Left ventricle myocardium superior (tissue), 1 donor: Measurements from ENCODE around the gene ZNF182. TPM values are rescaled to one million over a fixed set of nuclear protein-coding genes. Genes with fewer than 3 reads are reported as not detected.
A peak's percentile ranks its signal among the peaks of the same experiment; 100 is the strongest.
"Not testable (repeated sequence)": the region's sequence is repeated elsewhere in the genome, so short reads cannot be mapped to it uniquely, and the experiment has no call there.

Experiments used
- ATAC-seq: fragments of 200-7000 bp; cut with Tn5 transposase; one replicate; pipeline ENCODE4 v1.9.1; 2020; ENCODE audit warnings: mild to moderate bottlenecking, moderate library complexity
- DNase-seq: peaks from one replicate; pipeline ENCODE4 v3.0.0-alpha.2; 2020
- intact Hi-C: fragments of 100-400 bp; cut with micrococcal nuclease; formaldehyde crosslinking; loops from one replicate; pipeline ENCODE4 v1.11.0; 2022
- long read RNA-seq: library from polyadenylated mRNA; unstranded; transcript quantifications from one replicate; pipeline ENCODE4 v2.0.0, GENCODE V29; 2021
- total RNA-seq: library from RNA; stranded (reverse); fragmentation: NEBNext Ultra II Directional; extraction: Animal tissue kit (Norgen Biotek cat#: 25700); gene quantifications from one replicate; pipeline ENCODE4 v1.2.1, GENCODE V29; 2021
- donor health status: DM: no; HTN: yes; CAD: no; lungs with severe emphysema.

ZNF182 gene
- total RNA-seq: 3.4 TPM
- long read RNA-seq, partial matches to known transcripts: 0 of 10 reads
- long read RNA-seq, other reads (novel, unspliced or antisense): 7 of 10 reads

DNA sequence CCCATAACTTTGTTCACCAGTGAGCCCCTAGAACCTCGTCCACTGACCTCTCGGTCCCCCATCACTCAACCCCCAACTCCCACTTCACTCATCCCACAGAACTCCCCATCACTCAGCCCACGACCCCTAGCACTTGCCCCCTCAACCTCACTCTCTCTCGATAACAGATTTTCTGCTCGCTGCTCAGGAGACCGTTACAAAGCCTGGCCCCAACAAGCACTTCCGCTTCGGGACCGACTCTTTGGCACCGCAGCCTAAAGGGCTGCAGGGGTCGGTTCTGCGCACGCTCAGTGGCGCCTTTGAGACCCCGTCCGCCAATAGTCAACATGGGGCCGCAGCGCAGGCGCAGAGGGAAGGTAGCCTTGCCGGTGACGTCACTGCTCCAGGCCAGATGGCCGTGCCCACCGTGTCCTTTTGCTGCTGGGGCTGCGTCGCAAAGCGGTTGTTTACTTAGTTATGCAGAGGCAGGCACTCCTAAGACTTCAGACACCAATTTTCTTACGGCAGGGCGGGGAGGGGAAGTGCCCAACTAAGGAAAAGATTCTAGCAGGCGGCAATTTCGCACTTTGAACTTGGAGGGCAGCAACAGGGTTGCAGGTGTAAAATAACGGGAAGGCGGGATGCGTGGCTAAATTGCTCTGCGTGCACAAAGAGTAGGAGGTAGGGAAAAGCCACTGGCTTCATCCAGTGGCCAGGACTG, at the start of gene ZNF182:
TSS of gene ZNF182 (minus strand) at position 232 of the 700 bp plus-strand sequence. CDS start 1,380 bp downstream, outside the sequence.
- DNase-seq (peak; percentile 96), ATAC-seq (peak; percentile 99)
- intact Hi-C loops: no loop called here

DNA sequence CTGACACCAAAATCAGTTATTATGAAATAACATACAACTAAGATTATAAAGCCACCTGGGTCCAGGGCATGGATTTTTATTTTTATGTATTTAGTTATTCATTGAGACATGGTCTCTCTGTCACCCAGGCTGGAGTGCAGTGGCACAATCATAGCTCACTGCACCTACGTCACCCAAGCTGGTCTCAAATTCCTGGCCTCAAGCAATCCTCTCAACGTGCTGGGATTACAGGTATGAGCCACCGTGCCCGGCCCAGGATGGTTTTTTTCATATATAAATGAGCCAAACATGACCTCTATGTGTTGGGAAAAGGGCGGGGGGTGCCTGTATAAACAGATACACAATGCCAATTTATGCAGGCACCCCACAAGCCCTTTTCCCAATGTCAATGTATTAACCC, 43.1 kb upstream of the ZNF182 start:
- ATAC-seq (no peak), DNase-seq (no peak)
- intact Hi-C loops: no loop called here

DNA sequence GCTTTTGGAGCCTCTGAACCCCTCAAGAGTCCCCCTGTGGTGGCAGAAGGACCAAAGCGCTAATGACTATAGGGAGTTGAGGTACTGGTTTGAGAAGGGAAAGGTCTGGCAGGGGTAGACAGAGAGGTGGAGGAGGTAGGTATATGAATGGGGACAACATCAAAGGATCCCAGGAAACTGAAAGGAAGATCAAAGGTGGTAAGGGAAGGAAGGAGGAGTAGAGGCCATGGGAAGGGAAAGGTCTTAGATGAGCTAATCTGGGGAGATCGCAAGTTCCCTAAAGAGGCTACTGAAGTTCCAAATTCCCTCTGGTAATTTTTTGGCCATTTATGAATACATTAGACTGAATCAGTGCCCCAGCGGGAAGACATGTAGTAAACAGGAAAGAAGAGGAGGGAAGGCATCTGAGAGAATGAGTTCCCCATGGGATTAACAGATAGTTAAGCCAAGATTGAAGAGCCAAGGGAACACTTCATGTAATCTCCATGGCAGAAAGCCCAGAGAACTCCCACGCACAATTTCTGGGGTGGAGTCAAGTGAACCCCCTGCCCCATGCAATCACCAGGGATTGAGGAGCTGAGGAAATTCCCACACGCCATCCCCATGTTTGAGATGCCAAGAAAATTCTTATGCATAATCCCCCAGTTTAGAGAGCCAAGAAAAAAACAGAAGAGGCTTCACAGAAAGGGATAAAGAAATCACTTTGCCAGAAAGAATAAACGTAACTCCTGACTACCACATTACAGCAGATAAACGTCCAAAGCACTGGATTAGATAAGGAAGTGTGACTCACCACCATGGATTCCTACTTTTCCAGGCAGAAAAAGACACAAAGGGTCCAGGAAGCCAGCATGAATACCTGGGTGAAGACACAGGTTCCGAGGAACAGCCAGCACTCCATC, 41.9 kb upstream of the ZNF182 start:
- intact Hi-C loops: no loop called here
- peak; percentile 91 for ATAC-seq
- DNase-seq: peak; percentile 52

DNA sequence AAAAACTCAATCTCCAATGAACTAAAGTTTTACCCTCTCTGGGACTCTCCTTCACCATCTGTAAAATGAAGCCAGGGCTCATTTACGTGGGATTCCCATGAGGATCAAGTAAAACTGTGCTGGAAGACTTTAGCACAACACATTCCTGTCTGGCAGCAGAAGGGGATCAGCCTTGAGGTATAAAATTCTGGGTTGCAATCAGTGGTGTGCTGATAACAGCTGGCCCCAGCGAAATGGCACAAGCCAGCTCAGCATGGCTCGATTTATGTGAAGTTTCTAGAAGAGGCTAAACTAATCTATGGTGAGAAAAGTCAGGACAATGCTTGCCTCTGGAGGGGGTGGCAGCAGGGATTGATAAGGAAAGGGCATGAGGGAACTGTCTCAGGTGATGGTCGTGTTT, 39.3 kb upstream of the ZNF182 start:
- intact Hi-C loops: no loop called here
- DNase-seq (no peak), ATAC-seq (no peak)

DNA sequence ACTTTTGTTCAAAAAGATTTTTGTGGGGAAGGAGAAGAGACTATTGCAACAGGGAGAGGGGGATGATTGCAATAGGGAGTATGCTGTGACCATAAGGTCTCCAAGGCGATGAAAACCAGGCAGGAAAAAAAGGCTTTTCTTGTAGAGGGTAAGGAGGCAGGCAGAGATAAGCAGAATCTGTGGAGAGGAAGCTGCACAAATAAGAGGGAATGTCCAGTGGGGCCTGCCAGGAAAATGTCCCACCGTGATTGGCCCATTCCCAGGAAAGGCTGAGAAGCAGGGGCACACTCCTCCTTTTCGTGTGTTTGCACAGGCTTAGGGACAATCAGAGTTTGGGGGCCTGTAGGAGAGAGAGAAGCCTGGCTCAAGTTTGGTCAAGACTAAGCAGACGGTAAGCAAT, 32.1 kb upstream of the ZNF182 start:
- no peak for ATAC-seq
- DNase-seq: no peak
- intact Hi-C loops: no loop called here

DNA sequence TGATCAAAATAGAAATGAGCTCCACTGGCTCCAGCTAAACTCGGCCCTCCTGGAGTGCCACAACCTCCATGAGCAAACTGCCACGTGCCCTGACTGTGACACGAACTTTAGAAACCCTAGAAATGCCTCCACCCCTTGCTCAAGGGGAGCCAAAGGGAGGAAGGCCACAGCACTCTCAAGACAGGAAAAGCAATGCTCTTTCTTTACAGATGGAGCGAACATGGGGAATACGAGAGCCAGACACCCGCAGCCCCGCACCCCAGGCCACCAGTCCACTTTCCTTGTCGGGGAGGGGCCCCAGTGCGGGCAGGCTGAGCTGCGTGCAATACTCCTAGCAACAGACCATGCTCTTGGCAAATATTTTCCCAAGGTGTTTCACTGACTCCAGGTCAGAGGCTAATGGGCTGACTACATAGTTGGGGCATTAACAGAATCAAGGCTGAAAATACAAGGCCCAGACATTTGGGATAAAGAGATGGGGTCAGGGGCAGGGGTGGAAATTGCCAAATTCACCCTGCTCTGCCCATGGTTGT, 26.9 kb upstream of the ZNF182 start:
- intact Hi-C loops, ATAC-seq, DNase-seq: not testable (repeated sequence)

DNA sequence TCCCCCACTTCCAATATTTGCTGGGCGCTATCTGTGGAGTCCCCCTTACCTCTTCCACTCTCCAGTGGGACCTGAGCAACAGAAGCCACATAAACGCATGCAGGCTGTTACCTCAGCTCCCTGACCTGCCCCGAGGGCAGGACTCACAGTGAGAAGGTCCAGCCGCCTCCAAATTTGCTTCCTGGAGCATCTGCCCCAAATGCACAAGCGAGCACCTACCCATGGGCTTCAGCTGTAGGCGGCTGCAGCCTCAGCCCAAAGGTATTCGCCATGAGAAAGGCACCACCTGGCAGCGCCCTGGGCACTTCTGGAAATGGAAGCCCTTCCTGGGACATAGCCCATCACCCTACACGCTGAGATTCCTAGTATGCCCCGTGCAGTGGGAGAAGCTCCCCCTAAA, 26.4 kb upstream of the ZNF182 start:
- intact Hi-C loops: no loop called here
- ATAC-seq (no peak), DNase-seq (no peak)

DNA sequence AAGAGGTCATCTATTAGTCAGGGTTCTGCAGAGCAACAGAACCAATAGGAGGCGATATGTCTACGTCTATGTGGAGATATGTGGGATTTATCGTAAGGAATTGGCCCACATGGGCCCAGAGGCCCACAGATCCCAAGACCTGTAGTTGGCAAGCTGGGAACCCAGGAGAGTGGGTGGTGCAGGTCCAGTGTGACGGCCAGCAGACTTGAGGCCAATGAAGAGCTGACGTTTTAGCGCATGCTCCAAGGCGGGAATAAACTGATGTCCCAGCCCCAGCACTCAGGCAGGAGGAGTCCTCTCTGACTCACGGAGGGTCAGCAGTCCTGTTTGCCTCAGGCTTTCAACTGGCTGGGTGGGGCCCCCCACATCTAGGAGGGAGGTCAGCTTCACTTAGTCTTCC, 24.3 kb upstream of the ZNF182 start:
- ATAC-seq (no peak), DNase-seq (no peak)
- intact Hi-C loops: loop anchor here (10.0 kb wide), 1 partner anchor 173 kb away; no protein-coding TSS in a partner anchor

DNA sequence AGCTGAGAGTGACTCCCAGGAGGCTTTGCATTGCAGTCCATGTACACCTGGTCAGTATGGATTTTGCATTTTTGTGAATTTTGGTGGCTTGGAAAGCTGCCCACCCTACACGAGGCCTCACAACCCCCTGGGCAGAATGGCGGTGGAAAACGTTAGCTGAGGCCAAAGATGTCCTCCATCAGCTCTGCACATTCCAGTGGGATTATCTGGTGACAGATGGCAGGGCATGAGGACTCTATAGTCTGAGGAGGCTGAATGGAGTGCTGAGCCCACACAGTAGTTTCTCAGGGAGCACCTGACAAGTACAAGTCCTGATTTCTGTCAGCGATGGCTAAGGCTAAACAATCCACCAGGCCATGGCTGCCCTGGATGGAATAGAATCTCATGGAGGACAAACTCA, 23.8 kb upstream of the ZNF182 start:
- intact Hi-C loops: loop anchor here (10.0 kb wide), 1 partner anchor 173 kb away; no protein-coding TSS in a partner anchor
- DNase-seq, ATAC-seq: not testable (repeated sequence)

DNA sequence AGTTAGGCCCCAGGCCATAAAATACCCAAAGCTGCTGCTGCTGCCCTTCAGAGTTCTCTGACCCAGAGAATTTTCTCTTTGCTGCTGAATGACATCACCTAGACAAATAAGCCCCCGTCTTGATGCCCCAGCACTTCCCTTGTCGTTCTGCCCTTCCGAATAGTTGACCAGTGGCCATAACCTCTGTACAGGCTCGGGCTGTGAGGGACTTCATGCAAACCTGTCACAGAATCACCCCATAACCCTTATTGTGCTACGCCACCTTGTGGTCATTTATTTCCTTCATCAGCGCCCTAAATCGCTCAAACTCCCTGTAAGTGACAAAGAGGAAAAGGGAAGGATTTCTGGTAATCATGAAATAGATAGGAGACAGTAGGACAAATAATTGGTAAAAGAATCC, 21.8 kb upstream of the ZNF182 start:
- DNase-seq (no peak), ATAC-seq (peak; percentile 70)
- intact Hi-C loops: loop anchor here (10.0 kb wide), 1 partner anchor 171 kb away; no protein-coding TSS in a partner anchor

DNA sequence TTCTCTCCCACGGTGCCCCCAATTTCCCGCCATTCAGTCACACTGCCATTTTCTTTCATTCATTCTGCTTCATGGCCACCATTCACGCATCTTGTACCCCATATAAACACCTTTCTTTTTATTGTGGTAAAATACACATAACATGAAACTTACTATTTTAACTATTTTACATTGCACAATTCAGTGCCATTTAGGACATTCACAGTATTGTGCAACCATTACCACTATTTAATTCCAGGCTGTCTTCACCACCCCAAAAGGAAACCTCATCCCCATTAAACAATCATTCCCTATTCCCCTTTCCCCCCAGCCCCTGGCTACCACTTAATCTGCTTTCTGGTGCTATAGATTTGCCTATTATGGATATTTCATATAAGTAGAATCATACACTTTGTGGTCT, 18.9 kb upstream of the ZNF182 start:
- intact Hi-C loops: loop anchor here (10.0 kb wide), 1 partner anchor 168 kb away; no protein-coding TSS in a partner anchor
- ATAC-seq: no peak
- DNase-seq: no peak

DNA sequence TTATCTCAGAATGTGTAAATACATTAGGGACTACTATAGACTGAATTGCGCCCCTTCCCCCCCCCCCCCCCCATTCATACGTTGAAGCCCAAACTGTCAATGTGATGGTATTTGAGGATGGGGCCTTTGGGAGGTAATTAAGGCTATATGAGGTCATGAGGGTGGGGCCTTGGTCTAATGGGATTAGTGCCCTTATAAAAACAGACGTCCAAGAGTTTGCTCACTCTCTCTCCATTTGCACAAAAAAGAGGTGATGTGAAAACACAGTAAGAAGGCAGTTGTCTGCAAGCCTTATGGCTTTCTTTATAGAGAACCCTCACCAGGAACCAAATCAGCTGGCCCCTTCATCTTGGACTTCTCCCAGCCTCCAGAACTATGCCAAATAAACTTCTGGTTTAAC, 18.3 kb upstream of the ZNF182 start:
- intact Hi-C loops: loop anchor here (10.0 kb wide), 1 partner anchor 167 kb away; no protein-coding TSS in a partner anchor
- no peak for DNase-seq
- ATAC-seq: no peak

DNA sequence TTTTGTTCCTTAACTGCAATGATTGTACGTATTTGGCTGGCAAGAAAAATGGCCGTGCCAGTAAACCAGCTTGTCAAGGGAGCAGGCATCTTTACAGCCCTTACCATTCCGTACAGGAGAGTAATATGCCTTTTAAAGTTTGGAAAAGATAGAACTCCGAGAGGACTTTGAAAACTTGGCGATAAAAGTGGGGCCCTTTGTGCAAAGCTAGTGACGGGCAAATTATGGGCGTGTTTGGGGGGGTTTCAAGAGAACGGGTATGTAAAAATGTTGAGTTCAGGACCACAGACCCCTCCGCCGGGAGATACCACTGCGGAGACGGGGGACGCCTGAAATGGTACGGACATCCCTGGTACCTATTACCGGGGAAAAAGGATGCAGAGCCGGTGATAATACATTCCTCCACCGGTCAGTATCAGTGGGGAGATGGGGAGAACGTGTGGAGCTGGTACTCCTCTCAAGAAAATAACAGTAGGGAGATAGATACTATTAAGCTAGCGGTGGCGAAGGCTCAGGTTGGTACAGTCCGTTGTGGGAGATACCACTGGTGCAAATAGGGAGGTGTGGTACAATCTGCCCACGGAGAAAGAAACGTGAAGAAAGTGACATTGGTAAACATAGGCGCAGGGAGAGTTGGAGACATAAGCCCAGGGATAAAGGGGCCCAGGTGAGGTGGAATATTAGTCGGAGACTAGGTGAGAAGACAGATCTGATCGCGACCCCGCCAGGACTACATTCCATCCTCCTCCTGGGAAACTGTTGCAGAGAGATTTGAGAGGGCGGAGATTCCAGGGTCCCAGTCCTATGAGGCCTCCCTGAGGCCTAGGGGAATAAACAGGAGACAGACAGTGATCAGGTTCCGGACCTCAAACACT, 17.5 kb upstream of the ZNF182 start:
- DNase-seq: peak; percentile 85
- ATAC-seq: peak; percentile 89
- intact Hi-C loops: loop anchor here (10.0 kb wide), 1 partner anchor 166 kb away; no protein-coding TSS in a partner anchor

DNA sequence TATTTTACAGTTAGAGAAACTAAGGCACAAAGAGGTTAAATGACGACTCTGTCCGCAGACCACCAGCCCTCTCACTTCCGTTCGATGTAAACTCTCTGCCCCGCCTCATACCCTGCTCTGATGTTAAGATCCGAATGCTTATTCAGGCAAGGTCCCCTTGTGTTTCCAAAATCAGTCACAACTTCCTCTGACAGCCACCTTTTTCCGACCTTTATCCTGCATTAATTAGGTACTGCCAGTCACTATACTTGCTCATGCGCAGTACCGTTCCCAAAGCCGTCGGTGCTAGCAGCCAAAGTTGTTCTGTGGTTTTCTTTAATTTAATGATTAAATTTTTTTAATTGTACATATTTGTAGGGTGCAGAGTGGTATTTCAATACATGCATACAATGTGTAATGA, 16.7 kb upstream of the ZNF182 start:
- DNase-seq, ATAC-seq: not testable (repeated sequence)
- intact Hi-C loops: loop anchor here (10.0 kb wide), 1 partner anchor 166 kb away; no protein-coding TSS in a partner anchor

DNA sequence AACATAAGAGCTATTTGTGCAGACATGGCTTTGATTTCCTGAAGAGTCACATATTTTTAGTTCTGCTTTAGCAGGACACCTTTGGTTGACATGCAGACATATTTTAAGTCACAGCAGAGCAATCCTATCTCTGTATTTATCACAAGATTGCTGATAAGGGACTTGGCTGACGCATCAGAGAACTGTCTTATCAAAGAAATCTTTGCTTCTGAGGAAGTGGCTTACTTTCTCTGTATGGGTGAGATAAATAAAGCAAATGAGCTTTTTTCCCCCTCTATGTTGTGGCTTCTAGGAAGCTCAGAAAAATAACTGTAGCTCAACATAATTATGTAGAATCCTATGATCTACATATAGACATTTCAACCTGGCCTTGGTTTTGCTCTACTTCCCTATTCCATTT, 16.1 kb upstream of the ZNF182 start:
- not testable (repeated sequence) for ATAC-seq, DNase-seq
- intact Hi-C loops: loop anchor here (10.0 kb wide), 1 partner anchor 165 kb away; no protein-coding TSS in a partner anchor

DNA sequence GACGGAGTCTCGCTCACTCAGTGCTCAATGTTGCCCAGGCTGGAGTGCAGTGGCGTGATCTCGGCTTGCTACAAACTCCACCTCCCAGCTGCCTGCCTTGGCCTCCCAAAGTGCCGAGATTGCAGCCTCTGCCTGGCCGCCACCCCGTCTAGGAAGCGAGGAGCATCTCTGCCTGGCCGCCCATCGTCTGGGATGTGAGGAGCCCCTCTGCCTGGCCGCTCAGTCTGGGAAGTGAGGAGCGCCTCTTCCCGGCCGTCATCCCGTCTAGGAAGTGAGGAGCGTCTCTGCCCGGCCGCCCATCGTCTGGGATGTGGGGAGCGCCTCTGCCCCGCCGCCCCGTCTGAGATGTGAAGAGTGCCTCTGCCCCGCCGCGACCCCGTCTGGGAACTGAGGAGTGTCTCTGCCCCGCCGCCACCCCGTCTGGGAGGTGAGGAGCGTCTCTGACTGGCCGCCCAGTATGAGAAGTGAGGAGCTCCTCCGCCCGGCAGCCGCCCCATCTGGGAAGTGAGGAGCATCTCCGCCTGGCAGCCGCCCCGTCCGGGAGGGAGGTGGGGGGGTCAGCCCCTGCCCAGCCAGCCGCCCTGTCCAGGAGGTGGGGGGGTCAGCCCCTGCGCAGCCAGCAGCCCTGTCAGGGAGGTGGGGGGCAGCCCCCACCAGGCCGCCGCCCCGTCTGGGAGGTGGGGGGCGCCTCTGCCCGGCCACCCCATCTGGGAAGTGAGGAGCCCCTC, 13.0 kb upstream of the ZNF182 start:
- ATAC-seq, DNase-seq, intact Hi-C loops: not testable (repeated sequence)

DNA sequence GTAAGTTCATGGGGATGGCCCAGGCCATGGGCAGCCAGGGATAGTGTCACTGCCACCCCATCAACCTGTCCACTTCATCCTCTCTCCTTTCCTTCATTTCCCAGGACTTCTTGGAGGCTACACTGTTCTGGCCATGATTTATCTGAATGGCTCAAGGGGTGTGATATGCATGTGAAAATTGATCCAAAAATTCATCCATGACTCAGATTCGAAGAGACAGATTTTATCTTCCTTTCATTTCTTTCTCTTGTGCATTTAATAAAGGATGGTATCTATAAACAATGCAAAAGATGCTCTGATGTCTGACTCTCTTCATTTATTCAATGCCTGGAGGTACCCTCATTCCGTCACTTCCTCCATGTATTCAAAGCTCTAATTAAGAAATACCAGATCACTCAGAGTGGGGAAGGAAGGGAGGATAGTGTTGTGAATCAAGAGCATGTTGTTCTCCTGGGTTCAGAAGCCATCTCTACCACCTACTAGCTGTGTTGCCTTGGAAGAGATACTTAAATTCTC, 5.7 kb upstream of the ZNF182 start:
- intact Hi-C loops, ATAC-seq, DNase-seq: not testable (repeated sequence)
